Measurements from ENCODE around the gene THAP12.
"Not testable (repeated sequence)": the region's sequence is repeated elsewhere in the genome, so short reads cannot be mapped to it uniquely, and the experiment has no call there.

The THAP12 gene, protein sequence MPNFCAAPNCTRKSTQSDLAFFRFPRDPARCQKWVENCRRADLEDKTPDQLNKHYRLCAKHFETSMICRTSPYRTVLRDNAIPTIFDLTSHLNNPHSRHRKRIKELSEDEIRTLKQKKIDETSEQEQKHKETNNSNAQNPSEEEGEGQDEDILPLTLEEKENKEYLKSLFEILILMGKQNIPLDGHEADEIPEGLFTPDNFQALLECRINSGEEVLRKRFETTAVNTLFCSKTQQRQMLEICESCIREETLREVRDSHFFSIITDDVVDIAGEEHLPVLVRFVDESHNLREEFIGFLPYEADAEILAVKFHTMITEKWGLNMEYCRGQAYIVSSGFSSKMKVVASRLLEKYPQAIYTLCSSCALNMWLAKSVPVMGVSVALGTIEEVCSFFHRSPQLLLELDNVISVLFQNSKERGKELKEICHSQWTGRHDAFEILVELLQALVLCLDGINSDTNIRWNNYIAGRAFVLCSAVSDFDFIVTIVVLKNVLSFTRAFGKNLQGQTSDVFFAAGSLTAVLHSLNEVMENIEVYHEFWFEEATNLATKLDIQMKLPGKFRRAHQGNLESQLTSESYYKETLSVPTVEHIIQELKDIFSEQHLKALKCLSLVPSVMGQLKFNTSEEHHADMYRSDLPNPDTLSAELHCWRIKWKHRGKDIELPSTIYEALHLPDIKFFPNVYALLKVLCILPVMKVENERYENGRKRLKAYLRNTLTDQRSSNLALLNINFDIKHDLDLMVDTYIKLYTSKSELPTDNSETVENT

DNA sequence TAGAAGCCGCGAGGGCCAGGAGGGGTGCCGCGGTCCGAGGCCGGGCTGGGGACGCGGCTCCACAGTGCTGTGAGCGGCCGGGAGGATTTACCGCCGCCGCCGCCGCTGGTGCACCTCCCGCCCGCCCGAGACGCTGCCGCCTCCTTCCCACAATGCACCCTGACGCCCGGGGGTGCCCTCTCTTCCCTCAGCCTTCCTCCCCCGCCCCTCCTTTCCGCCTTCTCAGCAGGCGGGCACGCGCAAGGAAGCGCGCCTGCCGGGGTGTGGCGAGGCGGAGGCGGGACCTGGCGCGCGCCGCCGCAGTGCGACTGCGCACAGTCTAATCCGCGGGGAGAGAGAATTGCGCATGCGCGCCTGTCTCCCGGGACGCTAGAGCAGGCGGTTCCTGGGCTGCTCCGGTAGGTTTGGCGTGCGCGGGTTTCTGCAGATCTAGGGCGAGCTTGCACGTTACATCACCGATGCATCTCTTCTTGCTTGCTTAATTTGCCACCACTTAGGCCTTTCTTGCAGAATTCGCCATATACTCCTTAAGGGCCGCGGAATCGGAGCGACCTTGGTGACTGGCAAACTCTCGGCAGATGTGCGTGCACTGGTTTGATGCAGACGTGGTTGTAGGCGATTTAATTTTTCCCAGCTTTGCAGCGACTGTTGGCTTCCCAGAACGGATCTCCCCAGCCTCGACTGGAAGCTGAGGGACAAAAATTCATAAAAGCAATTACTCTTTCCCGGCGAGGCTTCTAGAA lies at the start of gene THAP12, which contains the start of gene GVQW3:
THAP12 (minus strand) TSS at position 156 of the 743 bp plus-strand sequence. CDS start 296 bp downstream, outside the sequence.
GVQW3 (plus strand) TSS at position 347 of the 743 bp plus-strand sequence. CDS start 506 bp downstream, outside the sequence.
- DNase-seq = peak; percentile 92 to 95

DNA sequence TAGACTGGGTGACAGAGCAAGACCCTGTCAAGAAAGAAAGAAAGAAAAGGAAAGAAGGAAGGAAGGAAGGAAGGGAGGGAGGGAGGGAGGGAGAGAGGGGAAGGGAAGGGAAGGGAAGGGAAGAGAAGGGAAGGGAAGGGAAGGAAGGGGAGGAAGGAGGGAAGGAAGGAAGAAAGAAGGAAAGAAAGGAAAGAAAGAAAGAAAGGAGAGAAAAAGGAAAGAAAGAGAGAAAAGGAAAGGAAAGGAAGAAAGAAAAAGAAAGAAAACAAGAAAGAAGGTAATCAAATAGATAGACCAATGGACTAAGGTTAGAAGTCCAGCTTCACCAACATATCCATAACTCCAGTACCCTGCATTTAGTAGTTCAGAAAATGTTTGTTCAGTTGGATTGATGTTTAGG lies 45.7 kb upstream of the THAP12 start:
- no peak for DNase-seq

DNA sequence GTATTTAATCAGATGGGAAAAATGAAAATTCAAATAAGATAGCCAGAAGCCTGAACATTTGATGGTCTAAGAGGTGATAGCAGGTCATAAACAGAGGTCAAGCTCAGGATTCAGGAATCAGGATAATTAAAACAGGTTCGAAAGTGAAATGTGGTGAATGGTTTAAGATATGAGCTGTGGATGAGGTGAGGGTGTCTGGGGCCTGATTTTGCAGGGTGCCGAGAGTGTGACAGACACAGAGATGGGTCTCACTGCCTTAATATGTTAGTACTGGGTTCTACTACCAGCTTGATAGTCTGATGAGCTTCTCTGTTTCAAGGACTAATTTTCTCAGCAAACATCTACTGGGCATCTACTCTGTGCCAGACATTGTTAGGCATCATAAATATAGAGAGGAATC lies 44.0 kb upstream of the THAP12 start:
- DNase-seq = no peak

DNA sequence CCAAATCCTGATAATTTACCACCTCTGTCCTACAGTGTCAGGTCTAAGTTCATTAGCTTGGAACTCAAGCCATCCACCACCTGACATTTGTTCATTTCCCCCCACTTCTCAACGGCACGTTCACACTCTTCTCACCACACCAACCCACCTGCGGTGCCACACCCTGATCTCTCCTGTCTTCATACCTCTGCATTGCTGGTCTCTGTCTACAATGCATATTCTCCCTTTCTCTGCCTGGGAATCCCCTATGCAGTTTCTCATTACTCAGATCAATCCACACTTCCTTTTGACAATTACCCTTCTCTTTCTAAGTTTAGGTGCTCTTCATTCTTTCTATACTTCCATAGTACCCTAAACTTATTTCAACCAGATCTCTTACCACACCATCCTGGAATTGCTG lies 43.4 kb upstream of the THAP12 start:
- no peak for DNase-seq

DNA sequence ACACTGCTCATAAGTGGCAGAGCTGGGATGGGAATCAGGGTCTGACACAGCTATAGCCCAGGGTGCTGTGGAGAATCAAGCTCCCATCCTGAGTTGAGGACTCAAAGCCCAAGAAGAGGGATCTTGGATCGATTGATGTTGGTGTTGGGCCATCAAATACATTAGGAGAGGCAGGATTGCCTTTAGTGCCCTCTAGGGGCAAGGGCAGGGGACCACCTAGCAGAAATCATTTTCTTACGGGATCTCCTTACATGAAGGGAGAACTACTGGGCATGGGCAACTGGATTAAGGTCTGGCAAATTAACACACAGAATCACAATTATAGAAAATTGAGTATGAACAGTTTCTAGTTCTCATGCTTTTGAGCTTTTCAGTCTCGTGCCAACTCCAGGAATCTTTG lies 39.0 kb upstream of the THAP12 start:
- DNase-seq = peak in 1 of 2 experiments; percentile 1

DNA sequence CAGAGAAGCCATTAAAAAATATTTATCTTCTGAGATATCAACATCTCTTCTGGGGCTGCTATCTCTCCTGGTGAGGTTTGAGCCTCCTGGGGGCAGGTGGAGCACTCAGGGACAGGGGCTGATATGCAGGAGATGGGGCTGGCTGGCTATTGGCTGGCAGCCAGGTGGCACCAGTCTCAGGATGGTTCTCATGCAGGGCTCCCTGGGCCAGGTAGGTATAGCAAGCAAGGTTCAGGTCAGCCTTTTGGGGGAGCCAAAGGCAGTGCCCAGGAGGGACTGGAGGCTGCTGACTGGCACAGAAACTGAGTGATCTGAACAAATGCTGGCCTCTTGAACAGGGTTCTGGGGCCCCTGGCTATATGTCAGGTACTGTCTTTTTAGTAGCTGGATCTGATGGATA lies 34.1 kb upstream of the THAP12 start:
- no peak for DNase-seq

DNA sequence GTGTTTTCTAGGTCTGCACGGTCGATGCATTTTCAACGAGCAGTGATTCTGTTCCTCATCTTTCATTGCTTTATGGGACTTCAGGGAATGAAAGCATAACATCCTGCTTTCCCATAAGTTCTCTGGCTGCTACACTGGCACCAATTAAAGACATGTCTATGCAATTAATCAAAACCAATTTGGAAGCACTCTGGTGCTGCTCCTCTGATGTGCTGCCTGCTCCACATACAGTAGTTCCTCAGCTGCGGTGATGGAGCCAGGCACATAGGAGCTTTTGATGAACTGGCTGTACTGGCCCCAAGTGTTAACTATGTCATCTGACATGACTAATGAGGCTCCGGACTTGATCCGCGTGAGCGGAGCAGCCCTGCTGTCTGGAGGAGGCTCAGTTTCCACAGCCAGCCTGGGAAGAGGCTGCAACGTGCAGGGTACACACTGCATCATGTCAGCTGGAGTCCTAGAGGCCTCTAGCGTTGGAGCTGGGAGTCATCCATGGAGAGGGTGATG lies 30.0 kb upstream of the THAP12 start:
- DNase-seq = no peak

DNA sequence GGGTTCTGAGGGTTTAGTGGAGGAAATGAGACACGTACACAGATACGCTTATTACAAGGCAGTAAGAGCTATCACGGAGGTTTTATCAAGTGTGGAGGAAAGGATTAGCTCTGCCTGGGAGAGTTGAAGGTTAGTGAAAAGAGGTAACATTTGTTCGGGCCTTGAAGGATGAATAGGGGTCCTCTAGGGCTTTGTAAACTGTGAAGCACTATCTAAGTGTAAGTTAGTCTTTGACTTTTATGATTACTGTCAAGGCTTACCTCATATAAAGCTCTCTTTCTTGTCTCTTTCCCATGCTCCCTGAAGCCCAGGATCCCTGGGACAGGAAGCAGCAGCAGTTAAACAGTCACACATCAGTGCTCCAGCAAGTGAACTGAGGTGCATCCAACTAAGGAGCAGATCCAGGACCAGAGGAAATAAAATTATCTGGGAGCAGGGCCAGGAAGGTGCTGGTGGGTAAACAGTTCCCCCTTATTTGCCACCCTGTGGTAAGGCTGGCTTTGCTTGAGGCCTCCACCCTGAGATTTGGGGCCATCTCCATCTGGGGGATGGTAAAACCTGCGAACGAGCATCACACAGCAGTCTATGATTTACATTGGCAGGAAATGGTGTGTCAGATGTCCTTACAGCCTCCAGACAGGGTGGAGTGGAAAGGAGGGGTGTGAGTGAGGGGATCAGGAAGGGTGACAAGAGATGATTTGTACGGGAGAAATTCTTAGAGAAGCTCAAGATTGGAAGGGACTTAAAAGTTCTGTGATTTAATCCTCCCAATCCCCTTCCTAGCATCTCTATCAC lies 27.4 kb upstream of the THAP12 start:
- no peak for DNase-seq

DNA sequence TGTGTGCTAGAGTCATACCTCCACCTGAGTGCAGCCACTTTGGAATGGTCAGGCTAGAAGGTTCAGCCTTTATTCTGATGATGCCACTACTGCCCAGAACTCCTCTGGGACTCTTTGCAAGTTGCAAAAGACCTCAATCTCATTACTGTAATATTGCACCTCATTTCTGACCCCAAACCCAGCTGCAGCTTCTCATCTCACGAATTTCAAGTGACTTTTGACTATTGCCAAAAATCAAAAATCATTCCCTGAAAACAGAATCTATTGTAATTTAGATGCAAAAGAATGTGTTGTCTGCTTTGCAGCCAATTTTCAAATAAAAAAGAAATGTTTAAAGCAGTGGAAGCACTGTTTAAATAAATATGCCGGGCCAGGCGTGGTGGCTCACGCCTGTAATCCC lies 25.4 kb upstream of the THAP12 start:
- no peak for DNase-seq

DNA sequence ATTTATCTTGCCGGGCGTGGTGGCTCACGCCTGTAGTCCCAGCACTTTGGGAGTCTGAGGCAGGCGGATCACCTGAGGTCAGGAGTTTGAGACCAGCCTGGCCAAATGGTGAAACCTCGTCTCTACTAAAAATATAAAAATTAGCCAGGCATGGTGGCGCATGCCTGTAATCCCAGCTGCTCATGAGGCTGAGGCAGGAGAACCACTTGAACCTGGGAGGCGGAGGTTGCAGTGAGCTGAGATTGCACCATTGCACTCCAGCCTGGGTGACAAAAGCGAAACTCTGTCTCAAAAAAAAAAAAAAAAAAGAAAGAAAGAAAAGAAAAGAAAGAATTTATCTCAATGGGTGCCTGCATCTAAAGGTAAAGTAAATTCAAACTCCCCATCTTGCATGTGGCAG lies 20.6 kb upstream of the THAP12 start:
- not testable (repeated sequence) for DNase-seq

DNA sequence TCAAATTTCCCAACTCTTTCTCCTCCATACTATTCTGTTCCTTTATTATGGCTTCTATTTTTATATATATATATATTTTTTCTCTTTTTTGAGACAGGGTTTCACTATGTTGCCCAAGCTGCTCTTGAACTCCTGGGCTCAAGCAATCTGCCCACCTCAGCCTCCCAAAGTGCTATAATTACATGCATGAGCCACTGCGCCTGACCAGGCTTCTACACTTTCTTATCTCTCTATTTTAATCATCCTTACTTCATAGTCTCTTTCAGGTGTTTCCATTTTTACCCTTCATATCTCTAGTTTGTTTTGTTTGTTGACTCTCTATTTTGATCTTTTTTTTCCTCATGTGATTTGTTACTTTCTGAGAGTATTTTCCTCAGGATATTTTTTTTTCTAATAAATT lies 20.0 kb upstream of the THAP12 start:
- no peak for DNase-seq

DNA sequence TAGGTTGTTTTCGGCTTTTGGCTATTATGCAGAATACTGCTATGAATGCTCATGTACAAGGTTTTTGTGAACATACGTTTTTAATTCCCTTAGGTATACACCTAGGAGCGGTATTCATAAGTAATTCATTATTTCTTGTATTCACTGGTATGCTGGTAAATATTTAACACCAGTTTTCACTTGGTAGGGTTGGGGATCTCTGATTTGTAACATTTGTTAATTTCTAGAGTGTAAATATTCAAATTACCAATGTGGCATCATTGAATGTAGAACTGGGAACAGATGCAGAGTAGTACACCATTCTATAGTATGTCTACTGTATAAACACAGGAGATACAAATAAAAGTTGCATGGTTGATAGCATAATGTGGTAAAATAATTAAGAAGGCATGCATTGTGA lies 16.5 kb upstream of the THAP12 start:
- no peak for DNase-seq

DNA sequence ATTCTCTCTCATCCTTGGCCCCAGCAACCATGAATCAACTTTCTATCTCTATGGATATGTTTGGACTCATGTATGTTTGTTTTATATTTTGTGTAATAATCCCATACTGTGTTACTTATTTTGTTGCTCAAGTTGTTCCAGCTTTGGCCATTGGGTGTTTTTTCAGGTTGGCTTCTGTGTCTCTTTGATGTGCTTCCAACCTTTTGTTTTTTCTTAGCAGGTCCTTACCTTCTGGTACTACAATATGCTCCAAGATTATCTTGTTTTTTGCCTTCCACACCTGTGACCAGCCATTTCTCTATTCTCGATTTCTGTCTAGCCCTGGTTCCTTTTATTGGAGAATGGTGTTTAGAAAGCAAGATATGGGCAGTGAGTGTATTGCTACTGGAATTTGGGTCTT lies 14.4 kb upstream of the THAP12 start:
- no peak for DNase-seq

DNA sequence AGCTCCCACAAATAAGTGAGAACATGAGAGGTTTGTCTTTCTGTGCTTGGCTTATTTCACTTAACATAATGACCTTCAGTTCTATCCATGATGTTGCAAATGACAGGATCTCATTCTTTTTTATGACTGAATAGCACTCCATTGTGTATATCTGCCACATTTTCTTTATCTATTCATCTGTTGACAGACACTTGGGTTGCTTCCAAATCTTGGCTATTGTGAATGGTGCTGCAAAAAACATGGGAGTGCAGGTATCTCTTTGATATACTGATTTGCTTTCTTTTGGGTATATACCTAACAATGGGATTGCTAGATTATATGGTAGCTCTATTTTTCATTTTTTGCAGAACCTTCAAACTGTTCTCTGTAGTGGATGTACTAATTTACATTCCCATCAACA lies 13.5 kb upstream of the THAP12 start:
- no peak for DNase-seq

DNA sequence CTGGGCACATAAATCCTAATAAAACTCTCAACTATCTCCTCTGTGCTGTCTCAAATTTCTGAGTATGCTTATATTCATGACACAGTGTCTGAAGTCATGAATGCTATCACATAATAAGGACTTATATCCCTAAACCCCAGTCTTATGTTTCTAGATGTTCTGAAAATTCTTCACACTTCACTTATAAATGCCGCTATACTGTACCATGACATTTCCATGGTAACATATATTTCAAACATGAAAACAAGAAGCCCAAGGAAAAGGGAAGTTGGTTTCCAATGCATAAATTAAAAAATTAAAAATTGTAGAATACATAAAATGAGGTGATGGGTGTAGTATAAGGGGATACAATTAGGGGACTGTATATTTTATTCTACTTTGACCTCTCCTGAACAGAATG lies 11.9 kb upstream of the THAP12 start:
- peak in 1 of 2 experiments; percentile 20 for DNase-seq

DNA sequence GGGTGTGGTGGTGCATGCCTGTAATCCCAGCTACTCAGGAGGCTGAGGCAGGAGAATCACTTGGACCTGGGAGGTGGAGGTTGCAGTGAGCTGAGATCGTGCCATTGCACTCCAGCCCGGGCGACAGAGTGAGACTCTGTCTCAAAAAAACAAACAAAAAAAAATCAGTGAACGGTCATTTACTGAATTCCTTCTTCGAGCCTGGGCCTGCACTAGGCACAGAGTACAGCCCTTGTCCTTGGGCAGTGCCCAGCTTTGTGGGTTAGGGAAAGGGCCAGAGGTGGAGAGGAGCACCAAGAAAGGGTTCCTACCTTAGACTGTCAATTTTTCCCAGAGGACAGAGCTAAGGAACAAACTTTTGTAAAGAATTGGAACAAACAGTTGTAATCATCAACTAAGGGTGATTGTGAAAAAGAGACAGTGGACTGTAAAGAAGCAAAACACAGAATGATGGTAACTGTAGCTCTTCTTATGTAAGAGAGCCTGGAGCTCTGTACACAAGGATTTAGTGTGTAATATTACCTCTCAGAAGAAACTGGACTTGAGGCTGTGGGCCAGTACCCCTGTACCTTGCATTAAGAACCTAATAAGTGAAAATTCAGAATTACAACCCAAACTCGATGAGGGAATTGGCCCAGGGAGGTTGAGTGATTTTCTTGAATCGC lies 11.0 kb upstream of the THAP12 start:
- DNase-seq = no peak

DNA sequence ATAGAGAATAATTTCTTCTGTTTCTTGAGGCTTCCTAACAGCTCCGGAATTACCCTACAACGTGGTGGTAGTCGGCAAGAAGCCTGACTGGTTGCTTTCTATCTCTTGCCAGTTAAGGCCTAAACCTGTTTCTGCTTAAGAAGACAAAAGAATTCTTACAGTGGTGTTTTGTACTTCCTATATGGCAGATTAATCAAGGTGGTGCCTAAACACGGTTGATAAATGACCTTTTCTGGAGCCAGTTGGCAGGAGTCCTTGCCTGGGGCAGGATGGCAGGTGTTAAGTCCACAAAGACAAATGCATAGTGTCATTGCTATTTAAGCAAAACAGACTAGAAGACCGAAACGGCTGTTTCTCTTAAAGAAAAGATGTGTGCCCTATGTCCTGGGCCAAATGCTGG lies 10.1 kb upstream of the THAP12 start:
- DNase-seq = no peak

DNA sequence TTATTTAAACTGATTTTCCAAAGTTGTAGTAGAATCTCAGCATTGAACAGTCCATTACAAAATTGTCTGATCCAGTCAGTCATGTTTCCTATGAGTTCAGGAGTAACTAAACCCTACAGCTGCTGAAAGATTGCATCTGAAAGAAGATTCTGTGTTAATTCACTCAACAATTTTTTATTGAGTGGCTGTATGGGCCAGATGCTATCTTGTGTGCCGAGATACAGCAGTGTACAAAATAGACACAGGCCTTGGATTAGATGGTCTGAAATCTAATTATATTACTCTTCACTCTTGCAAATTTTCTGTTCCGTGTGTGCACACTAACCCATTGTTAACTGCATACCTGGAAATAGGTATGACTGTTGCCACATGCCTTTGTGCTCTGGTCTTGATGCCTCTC lies 7.5 kb upstream of the THAP12 start:
- DNase-seq = no peak

DNA sequence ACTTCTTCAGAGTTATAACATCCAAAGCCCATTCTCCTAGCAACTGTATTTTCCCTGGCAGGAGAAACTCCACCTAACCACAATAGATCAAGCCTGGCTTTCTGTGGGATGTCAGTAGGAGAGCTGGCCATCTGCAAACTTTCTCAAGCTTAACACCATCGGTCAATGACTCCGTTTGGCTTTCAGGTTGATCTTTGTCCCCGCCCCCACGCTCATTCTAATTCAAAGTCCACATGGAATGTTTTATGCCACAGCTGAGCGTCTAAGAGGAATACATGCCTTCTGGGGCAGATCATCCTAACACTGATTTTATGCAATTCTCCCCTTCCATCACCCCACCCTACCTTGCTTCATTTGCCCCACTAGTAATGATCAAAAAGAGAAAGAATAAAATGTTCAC lies 5.0 kb upstream of the THAP12 start:
- no peak for DNase-seq

DNA sequence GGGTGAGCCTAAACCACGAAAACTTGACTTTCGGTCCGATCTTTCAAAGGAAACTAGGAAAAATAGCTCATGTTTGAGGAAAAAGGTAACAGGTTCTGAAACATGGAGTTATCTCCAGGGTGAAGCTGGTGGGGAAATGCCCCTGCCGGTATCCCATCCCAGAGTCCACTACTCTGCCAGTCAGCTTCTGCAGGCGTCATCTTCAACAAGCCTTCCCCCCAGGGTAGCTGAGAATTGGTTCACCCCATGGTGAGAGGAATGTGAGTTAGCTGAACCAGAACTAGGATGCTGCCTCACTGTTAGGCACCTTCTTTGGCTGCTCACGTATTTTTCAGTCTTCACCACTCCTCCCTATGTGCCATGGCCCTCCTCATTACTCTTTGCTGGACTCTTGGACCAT lies 1.3 kb upstream of the THAP12 start:
- DNase-seq = no peak

DNA sequence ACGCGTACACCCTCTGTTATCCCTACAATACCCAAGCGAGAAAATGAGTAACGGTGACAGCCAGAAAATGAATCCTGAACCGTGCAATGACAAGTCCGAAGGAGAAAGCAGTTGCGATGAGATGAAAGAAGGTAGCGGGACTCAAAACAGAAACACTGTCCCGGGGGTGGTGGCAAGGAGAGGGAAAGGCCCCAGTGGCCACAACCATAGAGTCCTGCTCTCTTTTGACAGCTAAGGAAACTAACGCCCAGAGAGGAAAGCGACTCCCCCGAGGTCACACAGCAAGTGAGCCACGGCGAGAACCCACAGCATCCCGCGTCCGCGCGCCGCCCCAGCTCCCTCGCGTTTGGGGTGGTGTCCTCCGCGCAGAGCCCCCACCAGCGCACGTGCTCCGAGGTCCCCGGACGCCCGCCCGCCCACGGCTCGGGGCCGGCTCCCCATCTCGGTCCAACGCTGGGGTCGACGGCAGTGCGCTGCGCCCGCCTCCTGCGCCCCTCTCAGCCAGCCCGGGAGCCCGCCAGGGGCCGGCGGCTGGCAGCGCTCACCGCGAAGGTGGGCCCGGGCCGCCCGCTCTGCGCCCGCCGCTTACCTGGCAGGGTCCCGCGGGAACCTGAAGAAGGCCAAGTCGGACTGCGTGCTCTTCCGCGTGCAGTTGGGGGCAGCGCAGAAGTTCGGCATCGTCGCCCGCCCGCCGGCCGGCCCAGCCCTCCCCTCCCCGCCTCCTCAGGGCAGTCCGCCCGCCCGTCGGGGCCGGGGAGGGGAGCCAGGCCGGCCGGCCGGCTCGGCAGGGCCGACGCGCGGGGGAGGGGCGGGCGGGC lies 564 bp downstream of the THAP12 start:
- no peak for DNase-seq

All from AML-193 (cell line).